ENCODE data around the gene SH3BP5L. TPM values are rescaled to one million over a fixed set of nuclear protein-coding genes. Genes with fewer than 3 reads are reported as not detected.

The SH3BP5L gene
- total and polyA plus RNA-seq, 2 of the 8 experiments (the other 6 are each of a cell fraction or from before 2014, with no cell fraction given) = 20.2 to 28.4 TPM

DNA sequence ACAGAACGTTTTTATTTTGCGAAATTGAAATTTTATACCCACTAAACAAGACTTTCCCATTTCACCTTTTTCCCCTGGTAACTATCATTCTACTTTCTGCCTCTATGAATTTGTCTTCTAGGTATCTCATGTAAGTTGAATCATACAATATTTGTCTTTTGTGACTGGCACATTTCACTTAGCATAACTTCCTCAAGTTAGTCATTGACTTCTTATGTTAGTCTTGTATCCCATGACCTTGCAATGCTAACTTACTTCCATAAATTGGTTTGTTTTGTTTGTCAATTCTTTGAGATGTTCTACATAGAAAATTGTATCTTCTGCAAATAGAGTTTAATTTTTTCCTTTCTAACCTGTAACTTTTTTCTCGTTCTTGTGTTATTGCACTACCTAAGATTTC lies 26.9 kb downstream of the SH3BP5L start:
- H4K91ac ChIP-seq (replicated peaks; ENCODE audit: insufficient read length, low read length) = no peak overlapping the region
- no peak overlapping the region for H2BK12ac ChIP-seq (ENCODE audit: low read depth, low read length)
- no peak overlapping the region for H4K5ac ChIP-seq (ENCODE audit: insufficient read length, low read depth, low read length)
- WGBS, 2 experiments (ENCODE audit: extremely low coverage in 1 of 2, insufficient coverage in 1 of 2, insufficient read length in 1 of 2, insufficient replicate concordance in 2 of 2, low coverage in 1 of 2, low lambda C conversion rate in 2 of 2, missing lambda C conversion rate in 1 of 2) = 82% methylated on average over 3 of the region's 3 CpGs; no CpG with 5 or more reads in 1 of the 2 experiments
- no peak overlapping the region for H3K4ac ChIP-seq (replicated peaks; ENCODE audit: insufficient read length, low read depth, low read length)
- no peak for DNase-seq (ENCODE audit: low read depth in 1 of 2, low spot score in 2 of 2)
- no peak overlapping the region for H3K4me2 ChIP-seq (ENCODE audit: insufficient read depth in 1 of 2, low read depth in 2 of 2, low read length in 2 of 2)
- no peaks in the 10 kb centered on the region for H3K36me3 ChIP-seq (ENCODE audit: control insufficient read depth in 2 of 4, insufficient read depth in 4 of 4, low read length in 3 of 4)
- no peak overlapping the region for H3K4me3 ChIP-seq (ENCODE audit: extremely low read depth in 1 of 4, insufficient read depth in 2 of 4, low read depth in 3 of 4, low read length in 4 of 4)
- H3K79me2 ChIP-seq (ENCODE audit: control insufficient read depth in 1 of 2, insufficient read depth in 2 of 2, low read length in 2 of 2) = no peaks in the 10 kb centered on the region
- TF ChIP-seq SP1 (IDR thresholded peaks at IDR 0.05; ENCODE audit: low read depth, low read length) (no peak), FOSL1 (IDR thresholded peaks at IDR 0.05; ENCODE audit: insufficient read depth, low read depth, low read length) (no peak), SP2 (IDR thresholded peaks at IDR 0.05; ENCODE audit: low read length) (no peak), SIX5 (IDR thresholded peaks at IDR 0.05; ENCODE audit: low read depth, low read length) (no peak), EZH2 (IDR thresholded peaks at IDR 0.05; ENCODE audit: low read depth, low read length, severe bottlenecking) (no peak), POLR2A (IDR thresholded peaks at IDR 0.05; ENCODE audit: control extremely low read depth in 1 of 2, low read depth in 2 of 2, low read length in 2 of 2) (no peak)
- H3K4me1 ChIP-seq (replicated peaks in 1 of 4; ENCODE audit: control insufficient read depth in 3 of 4, insufficient read depth in 4 of 4, low read length in 3 of 4) = no peaks in the 10 kb centered on the region
- H3K9me3 ChIP-seq (ENCODE audit: insufficient read depth in 2 of 2, low read depth in 1 of 2, low read length in 1 of 2) = peaks cover 40 to 55% of the 10 kb centered on the region in 2 experiments
- no peak overlapping the region for H3K56ac ChIP-seq (replicated peaks; ENCODE audit: insufficient read length, low read depth, low read length)
- no peaks in the 10 kb centered on the region for H3K27me3 ChIP-seq (replicated peaks in 1 of 4; ENCODE audit: control insufficient read depth in 3 of 4, extremely low read depth in 1 of 4, insufficient read depth in 3 of 4, low read length in 3 of 4)
- no peaks in the 10 kb centered on the region for H3K23me2 ChIP-seq (ENCODE audit: low read depth, low read length)
- H4K20me1 ChIP-seq (replicated peaks in 1 of 2; ENCODE audit: control insufficient read depth in 1 of 2, insufficient read depth in 2 of 2, low read length in 2 of 2) = no peaks in the 10 kb centered on the region
- no peak for FAIRE-seq
- no peak overlapping the region for H3K9ac ChIP-seq (replicated peaks in 1 of 4; ENCODE audit: extremely low read depth in 1 of 4, low read depth in 3 of 4, low read length in 3 of 4)
- no peak overlapping the region for H2BK120ac ChIP-seq (replicated peaks; ENCODE audit: low read depth, low read length)
- H2BK20ac ChIP-seq (ENCODE audit: low read length) = no peak overlapping the region
- H2AK5ac ChIP-seq (ENCODE audit: low read depth, low read length) = no peak overlapping the region
- no peak overlapping the region for H3K23ac ChIP-seq (ENCODE audit: insufficient read length)
- no peak overlapping the region for H2BK5ac ChIP-seq (ENCODE audit: low read depth, low read length)
- CTCF ChIA-PET (ENCODE audit: partially characterized antibody) = interaction anchor here (0.6 kb wide), 1 partner anchor 862 kb away, joined by 3 read pairs; no protein-coding TSS in a partner anchor
- H4K8ac ChIP-seq (ENCODE audit: extremely low read depth, insufficient read depth, low read length) = no peak overlapping the region
- H3K79me1 ChIP-seq (ENCODE audit: low read depth, low read length) = no peaks in the 10 kb centered on the region
- H3K14ac ChIP-seq (ENCODE audit: insufficient read length) = no peak overlapping the region
- no peak overlapping the region for H3K18ac ChIP-seq (ENCODE audit: extremely low read depth, low read length)
- H2BK15ac ChIP-seq (ENCODE audit: low read length) = no peak overlapping the region
- H3K27ac ChIP-seq (ENCODE audit: low read depth, low read length) = no peak overlapping the region
- POLR2A ChIA-PET (ENCODE audit: partially characterized antibody) = no interaction called here
- no peak overlapping the region for H2AFZ ChIP-seq (ENCODE audit: low read length)

All from H1 (cell line).